Trophoblast cell (in vitro differentiated cells and primary cell): Measurements from ENCODE around the gene KIF26B.
A peak's percentile ranks its signal among the peaks of the same experiment; 100 is the strongest.

Source experiments
- DNase-seq, 2 donors: peaks; one replicate each; pipeline ENCODE4 v3.0.0-alpha.2; 2016
- H2AFZ ChIP-seq: 2 replicates; pipeline ENCODE4 v1.6.1; 2013; ENCODE audit warnings: low read length, moderate library complexity, mild to moderate bottlenecking; ENCODE audit not compliant: insufficient read depth, poor library complexity
- H2AK5ac ChIP-seq: 2 replicates; pipeline ENCODE4 v1.6.1; 2013; ENCODE audit warnings: mild to moderate bottlenecking, low read length
- H2BK120ac ChIP-seq: 2 replicates; pipeline ENCODE4 v1.6.1; 2013; ENCODE audit warnings: low read length, mild to moderate bottlenecking, moderate library complexity; ENCODE audit not compliant: insufficient read depth, poor library complexity
- H2BK12ac ChIP-seq: 2 replicates; pipeline ENCODE4 v1.6.1; 2013; ENCODE audit warnings: mild to moderate bottlenecking, low read length, moderate library complexity
- H2BK5ac ChIP-seq: 2 replicates; pipeline ENCODE4 v1.6.1; 2013; ENCODE audit warnings: low read length, low read depth, moderate library complexity, mild to moderate bottlenecking; ENCODE audit not compliant: poor library complexity
- H3K14ac ChIP-seq: 2 replicates; pipeline ENCODE4 v1.6.1; 2013; ENCODE audit warnings: mild to moderate bottlenecking, low read length
- H3K18ac ChIP-seq: 2 replicates; pipeline ENCODE4 v1.6.1; 2013; ENCODE audit warnings: mild to moderate bottlenecking, low read length
- H3K23ac ChIP-seq: 2 replicates; pipeline ENCODE4 v1.6.1; 2013; ENCODE audit warnings: low read length
- H3K27ac ChIP-seq: 2 replicates; pipeline ENCODE4 v1.5.1; 2013; ENCODE audit warnings: low read depth, mild to moderate bottlenecking, inconsistent platforms, low read length, moderate library complexity
- H3K27me3 ChIP-seq: 2 replicates; pipeline ENCODE4 v1.6.1; 2013; ENCODE audit warnings: inconsistent platforms, mild to moderate bottlenecking, low read length, moderate library complexity; ENCODE audit not compliant: insufficient read depth
- H3K36me3 ChIP-seq, 2 experiments: 1 replicate in 1 of 2; 2 replicates in 1 of 2; pipeline ENCODE4 v1.6.1; 2013; ENCODE audit warnings: low read length in 2 of 2, mild to moderate bottlenecking in 2 of 2, moderate library complexity in 1 of 2; ENCODE audit not compliant: insufficient read depth in 2 of 2, control insufficient read depth in 1 of 2
- H3K4ac ChIP-seq: 2 replicates; pipeline ENCODE4 v1.6.1; 2013; ENCODE audit warnings: low read depth, mild to moderate bottlenecking, low read length, moderate library complexity
- H3K4me1 ChIP-seq, 2 experiments: 1 replicate in 1 of 2; 2 replicates in 1 of 2; pipeline ENCODE4 v1.6.1; 2013; ENCODE audit warnings: low read length in 2 of 2, mild to moderate bottlenecking in 2 of 2, moderate library complexity in 1 of 2; ENCODE audit not compliant: insufficient read depth in 2 of 2, control insufficient read depth in 1 of 2
- H3K4me2 ChIP-seq: 2 replicates; pipeline ENCODE4 v1.6.1; 2013; ENCODE audit warnings: inconsistent platforms, mild to moderate bottlenecking, low read length, moderate library complexity
- H3K4me3 ChIP-seq: 2 replicates; pipeline ENCODE4 v1.5.1; 2013; ENCODE audit warnings: mild to moderate bottlenecking, low read depth, low read length, inconsistent platforms
- H3K79me1 ChIP-seq: one replicate; pipeline ENCODE4 v1.6.1; 2013; ENCODE audit warnings: low read length
- H3K79me2 ChIP-seq: 2 replicates; pipeline ENCODE4 v1.6.1; 2013; ENCODE audit warnings: low read length, mild to moderate bottlenecking; ENCODE audit not compliant: control insufficient read depth, insufficient read depth, poor library complexity
- H3K9ac ChIP-seq: 2 replicates; pipeline ENCODE4 v1.6.1; 2013; ENCODE audit warnings: mild to moderate bottlenecking, low read length
- H3K9me3 ChIP-seq: 2 replicates; pipeline ENCODE4 v1.6.1; 2013; ENCODE audit warnings: low read depth, mild to moderate bottlenecking, control low read depth, inconsistent platforms, low read length; ENCODE audit not compliant: insufficient read depth
- H4K12ac ChIP-seq: 2 replicates; pipeline ENCODE4 v1.6.1; 2013; ENCODE audit warnings: low read depth, mild to moderate bottlenecking, low read length, moderate library complexity
- H4K8ac ChIP-seq: 2 replicates; pipeline ENCODE4 v1.6.1; 2013; ENCODE audit warnings: low read depth, mild to moderate bottlenecking, low read length, moderate library complexity
- H4K91ac ChIP-seq: one replicate; pipeline ENCODE4 v1.6.1; 2013; ENCODE audit warnings: low read depth, mild to moderate bottlenecking, low read length, moderate library complexity
- WGBS: extraction: QIAGEN DNeasy Blood & Tissue Kit; methylation state at CpG from one replicate; pipeline ENCODE4 v1.1.7; 2013; ENCODE audit warnings: missing lambda C conversion rate; ENCODE audit not compliant: insufficient read length, insufficient coverage; ENCODE audit errors: extremely low coverage; 5-methylcytosine and 5-hydroxymethylcytosine counted together

KIF26B gene

DNA sequence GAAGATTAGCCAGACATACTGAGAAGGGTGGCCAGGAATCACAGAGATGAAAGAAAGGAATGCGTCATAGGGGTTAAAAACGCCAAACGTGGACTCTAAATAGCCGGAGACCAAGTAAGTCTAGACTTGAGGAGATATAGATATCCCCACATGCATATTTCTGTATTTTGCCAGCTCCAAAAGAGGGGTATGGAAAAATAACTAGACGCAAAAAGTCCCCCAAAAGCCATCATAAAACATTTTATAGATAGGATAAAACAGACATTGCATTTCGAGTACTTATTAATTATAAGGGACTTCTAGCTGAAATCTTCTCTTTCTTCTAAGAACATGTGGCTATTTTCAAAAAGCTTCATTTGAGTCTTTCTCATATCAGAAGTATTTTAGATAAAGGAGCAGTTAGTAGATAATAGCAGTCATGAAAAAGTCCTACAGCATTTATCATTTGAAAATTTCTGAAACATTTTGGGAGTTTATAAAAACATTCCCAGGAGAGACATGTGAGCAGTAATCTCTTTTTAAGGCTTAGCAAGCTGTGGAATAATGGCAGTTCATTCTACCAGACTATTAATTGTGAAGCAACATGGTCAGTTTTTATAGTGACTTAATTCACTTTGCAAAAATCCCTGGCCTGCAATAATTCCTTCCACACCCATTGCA lies 6.1 kb downstream of the KIF26B start:
- DNase-seq = peak in 1 of 2 donors; percentile 43
- Histone ChIP-seq H3K4me2 (no peak overlapping the region), H4K91ac (no peak overlapping the region), H2BK120ac (no peak overlapping the region), H3K14ac (no peak overlapping the region), H4K12ac (no peak overlapping the region), H2BK12ac (no peak overlapping the region), H3K23ac (no peak overlapping the region), H3K4me1 (peaks cover 11 to 28% of the 10 kb centered on the region in 2 experiments), H2AFZ (no peak overlapping the region), H2AK5ac (no peak overlapping the region), H3K79me1 (peaks cover 9% of the 10 kb centered on the region), H3K79me2 (peaks cover 15% of the 10 kb centered on the region), H3K9me3 (no peaks in the 10 kb centered on the region), H3K36me3 (peaks cover 6 to 14% of the 10 kb centered on the region in 2 experiments), H3K27me3 (peaks cover 2% of the 10 kb centered on the region), H3K4me3 (no peak overlapping the region), H3K9ac (no peak overlapping the region), H3K27ac (no peak overlapping the region), H3K4ac (no peak overlapping the region), H2BK5ac (no peak overlapping the region), H4K8ac (no peak overlapping the region), H3K18ac (no peak overlapping the region)
- no CpG with 5 or more reads among the region's 6 CpGs for WGBS

DNA sequence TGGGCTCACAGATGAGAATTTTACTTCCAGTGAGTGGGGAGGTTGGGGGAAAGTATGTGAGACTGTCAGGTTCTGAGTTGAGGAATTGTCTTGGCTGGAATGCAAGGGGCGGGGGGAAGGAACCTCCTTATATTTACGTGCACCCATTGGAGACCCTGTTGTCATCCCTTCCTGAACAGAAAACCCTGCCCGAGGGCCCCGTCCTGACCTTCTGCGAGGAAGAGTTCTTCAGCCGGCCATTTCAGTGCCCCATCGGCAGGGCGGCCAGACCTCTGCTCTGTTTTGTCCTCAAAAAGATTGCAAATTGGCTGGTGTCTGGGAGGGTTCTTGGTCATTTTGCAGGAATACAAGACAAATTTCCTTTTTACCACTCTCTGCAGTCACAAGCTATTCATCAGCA lies 7.1 kb downstream of the KIF26B start:
- H3K18ac ChIP-seq = peak overlapping the region; percentile 35
- H3K36me3 ChIP-seq = peaks cover 6 to 14% of the 10 kb centered on the region in 2 experiments
- H3K79me2 ChIP-seq = peaks cover 7% of the 10 kb centered on the region
- no peak overlapping the region for H3K14ac ChIP-seq
- H3K4me3 ChIP-seq = no peak overlapping the region
- H2AFZ ChIP-seq = no peak overlapping the region
- no peak overlapping the region for H2AK5ac ChIP-seq
- no peak overlapping the region for H4K12ac ChIP-seq
- H4K8ac ChIP-seq = no peak overlapping the region
- no peak overlapping the region for H2BK12ac ChIP-seq
- H3K27me3 ChIP-seq = no peaks in the 10 kb centered on the region
- no CpG with 5 or more reads among the region's 8 CpGs for WGBS
- no peak overlapping the region for H3K9ac ChIP-seq
- peaks cover 3% of the 10 kb centered on the region for H3K79me1 ChIP-seq
- peaks cover 13 to 29% of the 10 kb centered on the region in 2 experiments for H3K4me1 ChIP-seq
- H3K9me3 ChIP-seq = no peaks in the 10 kb centered on the region
- no peak for DNase-seq
- H2BK120ac ChIP-seq = no peak overlapping the region
- H3K27ac ChIP-seq = peak overlapping the region; percentile 60
- H3K23ac ChIP-seq = no peak overlapping the region
- no peak overlapping the region for H4K91ac ChIP-seq
- no peak overlapping the region for H3K4ac ChIP-seq
- peak overlapping the region; percentile 11 for H3K4me2 ChIP-seq
- no peak overlapping the region for H2BK5ac ChIP-seq

DNA sequence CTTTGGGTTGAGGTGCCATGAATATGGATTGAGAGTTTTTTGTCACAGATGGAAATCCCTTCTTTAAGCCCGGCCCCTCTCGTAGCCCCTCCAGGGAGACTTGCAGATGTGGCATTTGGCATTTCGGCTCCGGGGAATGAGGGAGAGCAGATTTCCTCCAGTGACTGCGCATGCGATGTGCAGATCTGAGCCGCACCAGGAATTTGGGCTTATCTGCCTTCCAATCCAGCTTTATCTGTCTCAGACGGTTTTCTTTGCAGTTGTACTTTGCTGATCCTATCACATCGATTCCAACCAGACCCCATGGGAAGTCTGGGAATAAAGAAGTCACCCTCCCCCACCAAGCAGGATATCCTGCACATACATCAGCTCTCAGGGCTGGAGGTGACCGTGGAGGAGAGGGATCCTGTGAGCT lies 11.7 kb downstream of the KIF26B start:
- no CpG with 5 or more reads among the region's 10 CpGs for WGBS
- Histone ChIP-seq H3K18ac (no peak overlapping the region), H2AFZ (no peak overlapping the region), H3K36me3 (peaks cover 11 to 14% of the 10 kb centered on the region in 2 experiments), H3K23ac (no peak overlapping the region), H2AK5ac (no peak overlapping the region), H4K12ac (no peak overlapping the region), H3K4me3 (no peak overlapping the region), H2BK120ac (no peak overlapping the region), H3K27ac (peak overlapping the region; percentile 30), H2BK12ac (no peak overlapping the region), H4K8ac (no peak overlapping the region), H3K4ac (no peak overlapping the region), H2BK5ac (no peak overlapping the region), H3K27me3 (no peaks in the 10 kb centered on the region), H3K9me3 (no peaks in the 10 kb centered on the region), H3K79me1 (peaks cover 4% of the 10 kb centered on the region), H3K79me2 (peaks cover 3% of the 10 kb centered on the region), H3K4me1 (peaks cover 16 to 30% of the 10 kb centered on the region in 2 experiments), H4K91ac (no peak overlapping the region), H3K9ac (no peak overlapping the region), H3K14ac (no peak overlapping the region), H3K4me2 (peak overlapping the region; percentile 18)
- peak in 1 of 2 donors; percentile 23 for DNase-seq

DNA sequence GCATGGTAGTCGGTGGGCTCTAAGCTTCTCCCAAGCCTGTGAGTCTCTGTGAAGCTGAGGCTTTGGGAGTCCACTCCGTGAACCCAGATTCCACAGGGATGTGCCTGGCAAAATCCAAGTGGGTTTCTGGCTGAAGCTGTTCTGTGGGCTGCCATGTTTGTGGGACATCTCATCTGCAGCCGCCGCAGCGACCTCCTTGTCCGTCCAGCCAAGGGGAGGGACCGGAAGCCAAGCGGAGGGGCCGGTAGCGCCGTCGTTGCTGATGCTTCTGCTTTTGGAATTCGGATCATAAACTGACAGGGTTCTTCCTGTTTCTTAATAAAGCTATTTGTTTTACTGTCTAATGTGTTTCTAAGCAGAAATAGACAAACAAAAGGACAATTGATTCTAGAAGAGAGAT lies 13.3 kb downstream of the KIF26B start:
- H3K4me3 ChIP-seq = no peak overlapping the region
- H3K9ac ChIP-seq = no peak overlapping the region
- H4K91ac ChIP-seq = peak overlapping the region; percentile 29
- no peaks in the 10 kb centered on the region for H3K9me3 ChIP-seq
- no peak for DNase-seq
- peak overlapping the region; percentile 53 for H3K14ac ChIP-seq
- H3K23ac ChIP-seq = no peak overlapping the region
- H3K4ac ChIP-seq = peak overlapping the region; percentile 82
- no peaks in the 10 kb centered on the region for H3K27me3 ChIP-seq
- peaks cover 16 to 24% of the 10 kb centered on the region in 2 experiments for H3K4me1 ChIP-seq
- H3K18ac ChIP-seq = peak overlapping the region; percentile 73
- no CpG with 5 or more reads among the region's 13 CpGs for WGBS
- peak overlapping the region; percentile 86 for H2BK12ac ChIP-seq
- no peak overlapping the region for H4K12ac ChIP-seq
- no peak overlapping the region for H2BK5ac ChIP-seq
- no peak overlapping the region for H2AFZ ChIP-seq
- peaks cover 3% of the 10 kb centered on the region for H3K79me2 ChIP-seq
- H2AK5ac ChIP-seq = peak overlapping the region; percentile 40
- peaks cover 4% of the 10 kb centered on the region for H3K79me1 ChIP-seq
- H3K27ac ChIP-seq = no peak overlapping the region
- no peak overlapping the region for H3K4me2 ChIP-seq
- H4K8ac ChIP-seq = no peak overlapping the region
- H3K36me3 ChIP-seq = peaks cover 16 to 20% of the 10 kb centered on the region in 2 experiments
- H2BK120ac ChIP-seq = no peak overlapping the region
